ENCODE data around the gene SIRPA. TPM values are rescaled to one million over a fixed set of nuclear protein-coding genes. Genes with fewer than 3 reads are reported as not detected.
A peak's percentile ranks its signal among the peaks of the same experiment; 100 is the strongest.

Gene SIRPA
- total and polyA plus RNA-seq, 2 of the 4 experiments (the other 2 are of a cell fraction), result 9.9 to 40.2 TPM

- Histone ChIP-seq H2AFZ (replicated peaks; ENCODE audit: low read length, poor library complexity) (peak overlapping the region; percentile 81), H2BK15ac (ENCODE audit: low read depth, low read length) (peak overlapping the region; percentile 64; the same call in 1 of the 3 replicates), H3K4me3 (ENCODE audit: insufficient read depth, low read depth, low read length) (peak overlapping the region; percentile 77), H3K56ac (ENCODE audit: extremely low read depth, insufficient read depth, low read length) (no peak overlapping the region; the same call in 1 of the 2 replicates), H3K14ac (replicated peaks; ENCODE audit: low read depth, low read length) (peak overlapping the region; percentile 75), H2BK120ac (ENCODE audit: low read depth, low read length) (peak overlapping the region; percentile 79), H4K20me1 (ENCODE audit: insufficient read depth, low read length) (peaks cover 6% of the 10 kb centered on the region; the same call in 1 of the 2 replicates), H3K4me2 (ENCODE audit: low read depth, low read length) (peak overlapping the region; percentile 95), H3K27me3 (ENCODE audit: control insufficient read depth, insufficient read depth, low read length) (no peaks in the 10 kb centered on the region), H3K27ac (ENCODE audit: insufficient read depth, low read length) (peak overlapping the region; percentile 85), H3K9ac (ENCODE audit: low read depth, low read length) (peak overlapping the region; percentile 92), H3K18ac (ENCODE audit: low read depth, low read length) (peak overlapping the region; percentile 62; the same call in 1 of the 2 replicates), H4K8ac (ENCODE audit: low read depth in 2 of 2, low read length in 2 of 2) (peak overlapping the region; percentile 53 to 84; a peak in 3 of 4 replicates), H3K79me1 (ENCODE audit: low read depth in 1 of 2, low read length in 2 of 2) (peaks cover 28 to 50% of the 10 kb centered on the region in 2 experiments), H4K91ac (ENCODE audit: insufficient read depth, low read depth, low read length) (peak overlapping the region; percentile 80), H2AK9ac (replicated peaks; ENCODE audit: low read depth, low read length, poor library complexity) (peak overlapping the region; percentile 85), H2AK5ac (ENCODE audit: low read depth, low read length) (peak overlapping the region; percentile 65; the same call in 1 of the 2 replicates), H2BK20ac (ENCODE audit: low read depth, low read length) (no peak overlapping the region), H3K9me1 (ENCODE audit: insufficient read depth, low read length) (no peaks in the 10 kb centered on the region; the same call in 1 of the 2 replicates), H4K5ac (ENCODE audit: low read depth, low read length) (peak overlapping the region; percentile 71), H3K23ac (ENCODE audit: low read depth, low read length) (peak overlapping the region; percentile 68; the same call in 1 of the 2 replicates), H3K9me3 (ENCODE audit: control insufficient read depth, insufficient read depth, low read length) (no peaks in the 10 kb centered on the region), H3K4me1 (ENCODE audit: control insufficient read depth, insufficient read depth, low read length) (peaks cover 25% of the 10 kb centered on the region), H3K36me3 (ENCODE audit: control insufficient read depth, insufficient read depth, low read length) (peaks cover 3% of the 10 kb centered on the region; the same call in 1 of the 2 replicates), H2BK5ac (ENCODE audit: low read depth, low read length, poor library complexity, severe bottlenecking) (peak overlapping the region; percentile 88), H3K4ac (ENCODE audit: low read depth, low read length) (peak overlapping the region; percentile 85)
- ChIA-PET CTCF (no interaction called here), POLR2A (ENCODE audit: unreplicated experiment) (no interaction called here)
- ATAC-seq (ENCODE audit: low read depth) (peak; percentile 0; the same call in 1 of the 2 replicates), DNase-seq (no peak)
- 10% methylated on average over 16 of the region's 54 CpGs; no CpG with 5 or more reads in 1 of the 2 experiments for WGBS, 2 experiments (ENCODE audit: extremely low coverage in 2 of 2, insufficient read length in 1 of 2)
- BruUV-seq (replicated peaks), result no TSS peak
- dilution Hi-C loops (cut with HindIII; ENCODE audit: low sequenced_read_pairs, unreplicated experiment), result no loop called here
- TF ChIP-seq BHLHE40 (IDR thresholded peaks at IDR 0.05; ENCODE audit: low read depth, low read length), result no peak
- TF ChIP-seq ELK1 (IDR thresholded peaks at IDR 0.05; ENCODE audit: borderline replicate concordance, low read depth, low read length), result no peak
- no peak for TF ChIP-seq RAD21 (IDR thresholded peaks at IDR 0.05; ENCODE audit: low read length)
- TF ChIP-seq MAZ (IDR thresholded peaks at IDR 0.05; ENCODE audit: borderline replicate concordance, low read depth, low read length), result no peak
- no peak for TF ChIP-seq MXI1 (IDR thresholded peaks at IDR 0.05; ENCODE audit: borderline replicate concordance, low read depth, low read length)
- TF ChIP-seq NFE2L2 (IDR thresholded peaks at IDR 0.05; ENCODE audit: low read depth, low read length), result no peak
- no peak for TF ChIP-seq FOS (IDR thresholded peaks at IDR 0.05; ENCODE audit: low read depth, low read length)
- no peak for TF ChIP-seq CHD1 (IDR thresholded peaks at IDR 0.05; ENCODE audit: low read depth, low read length)
- TF ChIP-seq CEBPB (IDR thresholded peaks at IDR 0.05; ENCODE audit: low read depth, low read length), result no peak
- in situ Hi-C loops (cut with MboI; ENCODE audit: low sequenced_read_pairs), result no loop called here
- intact Hi-C loops (cut with micrococcal nuclease), result no loop called here
Observed at GRCh38 chr20:1893721-1894470, 1.3 kb upstream of the SIRPA start.
